Amygdala (tissue), 56 donors: ENCODE measurements around the gene ZNF776.
"Not testable (repeated sequence)": the region's sequence is repeated elsewhere in the genome, so short reads cannot be mapped to it uniquely, and the experiment has no call there.

ENCODE experiments used
- DNase-seq, 56 donors: peaks; one replicate each; lab custom pipeline; 2025; lab: John Stamatoyannopoulos, UW

Gene ZNF776

GRCh38 chr19:57746580-57747471 lies at the start of gene ZNF776:
TSS of gene ZNF776 (plus strand) at chr19:57746815. CDS start at chr19:57747059, 244 bp downstream.
- DNase-seq: peak; percentile 28 to 94 (median 74)

- no peak for DNase-seq
Measured at GRCh38 chr19:57701625-57702024, 45.0 kb upstream of the ZNF776 start.

- DNase-seq: no peak
Measured at GRCh38 chr19:57706346-57706745, 40.3 kb upstream of the ZNF776 start.

- peak in 53 of 56 donors; percentile 1 to 82 (median 46) for DNase-seq
Measured at GRCh38 chr19:57708641-57709361, 37.8 kb upstream of the ZNF776 start, which contains the start of gene ZNF154. TSS of gene ZNF154 (minus strand) at chr19:57709204. CDS start at chr19:57708971, 233 bp downstream.

- no peak for DNase-seq
Measured at GRCh38 chr19:57709616-57710015, 37.0 kb upstream of the ZNF776 start.

- no peak for DNase-seq
Measured at GRCh38 chr19:57712222-57712621, 34.4 kb upstream of the ZNF776 start.

GRCh38 chr19:57719424-57719823 lies 27.2 kb upstream of the ZNF776 start:
- no peak for DNase-seq

- DNase-seq: no peak
Measured at GRCh38 chr19:57719901-57720519, 26.6 kb upstream of the ZNF776 start.

- no peak for DNase-seq
Measured at GRCh38 chr19:57720878-57721277, 25.7 kb upstream of the ZNF776 start.

- DNase-seq: peak in 30 of 56 donors; percentile 0 to 62 (median 10)
Measured at GRCh38 chr19:57738320-57738719, 8.3 kb upstream of the ZNF776 start.

- DNase-seq: not testable (repeated sequence)
Measured at GRCh38 chr19:57738770-57739169, 7.8 kb upstream of the ZNF776 start.

GRCh38 chr19:57747472-57747807 lies 825 bp downstream of the ZNF776 start:
- DNase-seq: no peak

- DNase-seq: no peak
Measured at GRCh38 chr19:57748029-57748428, 1.4 kb downstream of the ZNF776 start.

- no peak for DNase-seq
Measured at GRCh38 chr19:57754091-57754673, 7.6 kb downstream of the ZNF776 start.

- no peak for DNase-seq
Measured at GRCh38 chr19:57755031-57755430, 8.4 kb downstream of the ZNF776 start.

- DNase-seq: no peak
Measured at GRCh38 chr19:57757941-57758340, 11.3 kb downstream of the ZNF776 start.

- peak in 3 of 56 donors; percentile 1 to 5 (median 2) for DNase-seq
Measured at GRCh38 chr19:57759096-57759495, 12.5 kb downstream of the ZNF776 start.

GRCh38 chr19:57769345-57770131 lies 22.9 kb downstream of the ZNF776 start, which contains the start of gene ZNF586:
TSS of gene ZNF586 (plus strand) at chr19:57769676. CDS start at chr19:57769843, 167 bp downstream.
- peak; percentile 5 to 95 (median 84) for DNase-seq

- DNase-seq: no peak
Measured at GRCh38 chr19:57771417-57771816, 24.8 kb downstream of the ZNF776 start.

- DNase-seq: no peak
Measured at GRCh38 chr19:57773488-57773887, 26.9 kb downstream of the ZNF776 start.
